ENCODE measurements around the gene IHH. TPM values are rescaled to one million over a fixed set of nuclear protein-coding genes. Genes with fewer than 3 reads are reported as not detected.

The IHH gene
- total and polyA plus RNA-seq, 8 donors, result 0.58 to 59.1 (median 11.2) TPM

- WGBS, 5 donors, result 77 to 85% (median 84%) methylated on average over 3 of the region's 3 CpGs
- Histone ChIP-seq H3K9me3 (no peaks in the 10 kb centered on the region), H3K4me1 (peaks cover 0 to 7% (median 0%) of the 10 kb centered on the region in 4 donors), H3K27ac (no peak overlapping the region), H3K36me3 (peaks cover 0 to 7% (median 2%) of the 10 kb centered on the region in 4 donors), H3K27me3 (no peaks in the 10 kb centered on the region), H3K4me3 (no peak overlapping the region)
- intact Hi-C loops (cut with DNase I; ENCODE audit: low total_unique reads), result no loop called here
- no peak for DNase-seq
- no peak for TF ChIP-seq POLR2A (IDR thresholded peaks at IDR 0.05)
- no peak for TF ChIP-seq POLR2AphosphoS5 (IDR thresholded peaks at IDR 0.05)
- no peak for TF ChIP-seq EP300 (IDR thresholded peaks at IDR 0.05)
- TF ChIP-seq CTCF (IDR thresholded peaks at IDR 0.05), result no peak
Observed at GRCh38 chr2:219094171-219094570, 33.5 kb upstream of the IHH start.

GRCh38 chr2:219090436-219091299, 29.9 kb upstream of the IHH start:
- Histone ChIP-seq H3K27ac (no peak overlapping the region), H3K36me3 (peaks cover 0 to 7% (median 2%) of the 10 kb centered on the region in 4 donors), H3K4me1 (peaks cover 0 to 17% (median 3%) of the 10 kb centered on the region in 4 donors), H3K9me3 (no peaks in the 10 kb centered on the region), H3K27me3 (no peaks in the 10 kb centered on the region), H3K4me3 (no peak overlapping the region)
- no peak for TF ChIP-seq EP300 (IDR thresholded peaks at IDR 0.05)
- TF ChIP-seq POLR2A (IDR thresholded peaks at IDR 0.05), result no peak
- no peak for TF ChIP-seq CTCF (IDR thresholded peaks at IDR 0.05)
- no peak for TF ChIP-seq POLR2AphosphoS5 (IDR thresholded peaks at IDR 0.05)
- intact Hi-C loops (cut with DNase I; ENCODE audit: low total_unique reads), result no loop called here
- DNase-seq, result no peak
- 42 to 66% (median 65%) methylated on average over 4 of the region's 4 CpGs for WGBS, 5 donors

- no peak overlapping the region for H3K27ac ChIP-seq
- DNase-seq, result no peak
- H3K9me3 ChIP-seq, result no peaks in the 10 kb centered on the region
- H3K27me3 ChIP-seq, result no peaks in the 10 kb centered on the region
- intact Hi-C loops (cut with DNase I; ENCODE audit: low total_unique reads), result no loop called here
- WGBS, 5 donors, result 96 to 99% (median 98%) methylated on average over 4 of the region's 4 CpGs
- H3K4me3 ChIP-seq, result no peak overlapping the region
- peaks cover 0 to 17% (median 3%) of the 10 kb centered on the region in 4 donors for H3K4me1 ChIP-seq
- no peak for TF ChIP-seq POLR2AphosphoS5 (IDR thresholded peaks at IDR 0.05)
- no peak for TF ChIP-seq EP300 (IDR thresholded peaks at IDR 0.05)
- no peak for TF ChIP-seq POLR2A (IDR thresholded peaks at IDR 0.05)
- no peak for TF ChIP-seq CTCF (IDR thresholded peaks at IDR 0.05)
- peaks cover 0 to under 1% (median 0%) of the 10 kb centered on the region in 4 donors for H3K36me3 ChIP-seq
Observed at GRCh38 chr2:219089330-219089729, 28.6 kb upstream of the IHH start.

GRCh38 chr2:219087848-219088247, 27.1 kb upstream of the IHH start:
- Histone ChIP-seq H3K4me1 (peaks cover 0 to 22% (median 9%) of the 10 kb centered on the region in 4 donors), H3K9me3 (no peaks in the 10 kb centered on the region), H3K27ac (no peak overlapping the region), H3K36me3 (no peaks in the 10 kb centered on the region), H3K4me3 (no peak overlapping the region), H3K27me3 (no peaks in the 10 kb centered on the region)
- TF ChIP-seq POLR2AphosphoS5 (IDR thresholded peaks at IDR 0.05) (no peak), POLR2A (IDR thresholded peaks at IDR 0.05) (no peak), EP300 (IDR thresholded peaks at IDR 0.05) (no peak), CTCF (IDR thresholded peaks at IDR 0.05) (no peak)
- no peak for DNase-seq
- intact Hi-C loops (cut with DNase I; ENCODE audit: low total_unique reads), result no loop called here
- WGBS, 5 donors, result 91 to 100% (median 97%) methylated on average over 1 of the region's 1 CpG

All from stomach (tissue), 9 donors.